Vagina (tissue), 2 donors: ENCODE results near the gene SMIM20. TPM values are rescaled to one million over a fixed set of nuclear protein-coding genes. Genes with fewer than 3 reads are reported as not detected.

Experiments
- DNase-seq, 2 donors: peaks; one replicate each; pipeline ENCODE4 v3.0.0-alpha.2; 2017; ENCODE audit errors: extremely low spot score in 2 of 2
- H3K27ac ChIP-seq: fragments of 200-600 bp; sonication (generic); one replicate; pipeline ENCODE4 v1.5.1; 2019
- H3K27me3 ChIP-seq: fragments of 200-600 bp; sonication (generic); one replicate; pipeline ENCODE4 v1.5.1; 2019
- H3K36me3 ChIP-seq, 2 donors: fragments of 200-600 bp; sonication (generic); one replicate each; pipeline ENCODE4 v1.5.1; 2017 to 2019
- H3K4me1 ChIP-seq: fragments of 200-600 bp; sonication (generic); one replicate; pipeline ENCODE4 v1.5.1; 2019
- H3K4me3 ChIP-seq, 2 donors: fragments of 200-600 bp; sonication (generic); 1 replicate in 1 of 2; 2 replicates in 1 of 2; pipeline ENCODE4 v1.5.1; 2016 to 2019
- H3K9me3 ChIP-seq: fragments of 200-600 bp; sonication (generic); one replicate; pipeline ENCODE4 v1.5.1; 2019
- POLR2A ChIP-seq, 2 donors: fragments of 450-650 bp; IDR thresholded peaks; one replicate each; pipeline ENCODE4 v1.6.1; 2017; ENCODE audit warnings: antibody characterized with exemption in 2 of 2, mild to moderate bottlenecking in 2 of 2, moderate library complexity in 2 of 2
- POLR2AphosphoS5 ChIP-seq, 2 donors: sonication (generic); formaldehyde crosslinking; IDR thresholded peaks; one replicate each; pipeline ENCODE4 v1.9.0; 2017; ENCODE audit warnings: antibody characterized with exemption in 2 of 2, mild to moderate bottlenecking in 2 of 2, low read depth in 1 of 2; ENCODE audit not compliant: insufficient read depth in 1 of 2
- intact Hi-C: fragments of 100-400 bp; cut with DNase I; formaldehyde crosslinking; loops from one replicate; pipeline ENCODE4 v1.15.1; 2023
- total RNA-seq: library from RNA; depleted of rRNA; stranded (reverse); fragments of >200 nt; gene quantifications from one replicate; pipeline ENCODE4 v1.2.3, GENCODE V29; 2016
- TF ChIP-seq, protein P1 (sequence below), 3 experiments: fragments of 450-650 bp in 2 of 3; fragments of 200-600 bp in 1 of 3; sonication (generic) in 1 of 3; IDR thresholded peaks; one replicate each; pipeline ENCODE4 v1.5.1; 2017 to 2019; ENCODE audit warnings: antibody characterized with exemption in 3 of 3, mild to moderate bottlenecking in 2 of 3, moderate library complexity in 2 of 3

The SMIM20 gene
- total RNA-seq, 1 donor from 2014 or later = 12.8 TPM

DNA sequence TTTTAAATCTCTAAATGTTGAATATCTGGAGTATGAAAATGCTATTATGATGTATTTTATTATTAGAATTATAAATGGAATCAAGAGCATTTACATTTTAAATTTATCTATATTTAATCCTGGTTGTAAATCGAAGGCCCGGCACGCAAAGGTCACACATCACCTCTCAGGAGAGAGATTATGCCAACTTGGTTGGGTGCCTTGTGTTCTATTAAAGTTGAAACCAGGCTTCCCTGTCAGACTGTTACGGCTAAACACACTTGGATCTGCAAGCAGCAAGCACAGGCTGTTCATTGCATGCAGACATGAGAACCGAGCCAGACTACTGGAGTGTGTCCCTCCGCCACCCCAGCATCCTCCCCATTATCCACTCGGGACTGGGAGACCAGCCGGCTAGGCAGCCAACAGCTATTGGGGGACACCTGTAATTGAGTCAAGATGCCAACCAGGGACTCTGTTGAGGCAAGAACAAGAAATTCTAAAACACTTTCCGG, 34.9 kb upstream of the SMIM20 start:
- Histone ChIP-seq H3K36me3 (no peaks in the 10 kb centered on the region), H3K27ac (no peak overlapping the region), H3K27me3 (no peaks in the 10 kb centered on the region), H3K4me1 (no peaks in the 10 kb centered on the region), H3K9me3 (no peaks in the 10 kb centered on the region), H3K4me3 (no peak overlapping the region)
- TF ChIP-seq POLR2AphosphoS5 (IDR thresholded peaks at IDR 0.05; ENCODE audit: insufficient read depth in 1 of 2, low read depth in 1 of 2) = no peak
- TF ChIP-seq, protein P1, sequence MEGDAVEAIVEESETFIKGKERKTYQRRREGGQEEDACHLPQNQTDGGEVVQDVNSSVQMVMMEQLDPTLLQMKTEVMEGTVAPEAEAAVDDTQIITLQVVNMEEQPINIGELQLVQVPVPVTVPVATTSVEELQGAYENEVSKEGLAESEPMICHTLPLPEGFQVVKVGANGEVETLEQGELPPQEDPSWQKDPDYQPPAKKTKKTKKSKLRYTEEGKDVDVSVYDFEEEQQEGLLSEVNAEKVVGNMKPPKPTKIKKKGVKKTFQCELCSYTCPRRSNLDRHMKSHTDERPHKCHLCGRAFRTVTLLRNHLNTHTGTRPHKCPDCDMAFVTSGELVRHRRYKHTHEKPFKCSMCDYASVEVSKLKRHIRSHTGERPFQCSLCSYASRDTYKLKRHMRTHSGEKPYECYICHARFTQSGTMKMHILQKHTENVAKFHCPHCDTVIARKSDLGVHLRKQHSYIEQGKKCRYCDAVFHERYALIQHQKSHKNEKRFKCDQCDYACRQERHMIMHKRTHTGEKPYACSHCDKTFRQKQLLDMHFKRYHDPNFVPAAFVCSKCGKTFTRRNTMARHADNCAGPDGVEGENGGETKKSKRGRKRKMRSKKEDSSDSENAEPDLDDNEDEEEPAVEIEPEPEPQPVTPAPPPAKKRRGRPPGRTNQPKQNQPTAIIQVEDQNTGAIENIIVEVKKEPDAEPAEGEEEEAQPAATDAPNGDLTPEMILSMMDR (IDR thresholded peaks at IDR 0.05) = no peak
- intact Hi-C loops = no loop called here
- no peak for DNase-seq

DNA sequence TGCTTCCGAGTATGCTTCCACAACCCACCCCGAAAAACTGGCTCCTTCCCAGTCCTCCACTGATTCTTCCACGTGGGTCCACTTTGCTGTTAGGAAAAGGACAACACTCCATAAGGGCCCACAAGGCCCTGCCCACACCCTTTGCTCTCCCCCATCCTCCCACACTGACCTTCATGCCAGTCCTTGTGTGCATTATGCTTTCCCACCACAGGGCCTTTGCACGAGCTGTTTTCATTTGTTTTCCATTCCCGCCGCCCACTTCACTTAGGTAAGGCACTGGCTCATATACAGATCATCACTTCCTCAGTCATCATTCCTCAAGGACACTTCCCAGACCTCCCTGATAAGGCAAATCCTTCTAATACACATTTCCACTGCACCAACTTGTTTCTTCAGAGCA, 34.4 kb upstream of the SMIM20 start:
- no peak overlapping the region for H3K4me3 ChIP-seq
- H3K27me3 ChIP-seq = no peaks in the 10 kb centered on the region
- no peaks in the 10 kb centered on the region for H3K9me3 ChIP-seq
- no peak overlapping the region for H3K27ac ChIP-seq
- no peaks in the 10 kb centered on the region for H3K4me1 ChIP-seq
- TF ChIP-seq POLR2A (IDR thresholded peaks at IDR 0.05) (no peak), POLR2AphosphoS5 (IDR thresholded peaks at IDR 0.05; ENCODE audit: insufficient read depth in 1 of 2, low read depth in 1 of 2) (no peak)
- TF ChIP-seq, protein P1 (IDR thresholded peaks at IDR 0.05) = no peak
- H3K36me3 ChIP-seq = no peaks in the 10 kb centered on the region
- no peak for DNase-seq
- intact Hi-C loops = no loop called here

DNA sequence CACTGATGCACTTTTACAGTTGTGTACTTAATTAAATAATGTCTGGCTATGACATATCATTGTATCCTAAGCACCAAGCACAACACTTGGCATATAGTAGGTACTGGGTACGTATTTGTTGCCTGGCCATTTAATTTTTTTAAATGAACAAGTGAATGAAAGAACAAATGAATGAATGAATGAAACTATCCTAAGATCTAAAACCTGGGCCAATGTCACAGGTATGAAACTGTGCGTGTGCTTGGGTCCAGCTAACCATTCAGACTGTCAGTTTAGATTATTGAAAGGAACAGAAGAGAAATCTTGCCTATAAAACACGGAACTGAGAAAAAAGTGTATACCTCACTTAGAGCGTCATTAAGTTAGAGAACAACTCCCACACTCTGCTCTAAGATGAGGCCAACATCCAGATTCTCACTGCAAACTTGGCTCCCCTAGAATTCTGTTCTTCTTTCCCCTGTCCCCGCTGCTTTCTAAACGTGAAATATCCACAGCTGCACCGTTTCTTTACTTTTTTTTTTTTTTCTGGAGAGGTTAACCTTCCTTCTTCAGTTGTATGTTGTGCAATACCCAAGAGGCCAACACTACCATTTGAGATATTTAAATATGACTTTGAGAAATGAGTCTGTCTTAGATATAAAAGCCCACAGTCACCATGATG, 33.9 kb upstream of the SMIM20 start:
- Histone ChIP-seq H3K9me3 (no peaks in the 10 kb centered on the region), H3K4me3 (no peak overlapping the region), H3K27ac (no peak overlapping the region), H3K36me3 (no peaks in the 10 kb centered on the region), H3K4me1 (no peaks in the 10 kb centered on the region), H3K27me3 (no peaks in the 10 kb centered on the region)
- TF ChIP-seq POLR2A (IDR thresholded peaks at IDR 0.05) = no peak
- intact Hi-C loops = no loop called here
- no peak for DNase-seq

DNA sequence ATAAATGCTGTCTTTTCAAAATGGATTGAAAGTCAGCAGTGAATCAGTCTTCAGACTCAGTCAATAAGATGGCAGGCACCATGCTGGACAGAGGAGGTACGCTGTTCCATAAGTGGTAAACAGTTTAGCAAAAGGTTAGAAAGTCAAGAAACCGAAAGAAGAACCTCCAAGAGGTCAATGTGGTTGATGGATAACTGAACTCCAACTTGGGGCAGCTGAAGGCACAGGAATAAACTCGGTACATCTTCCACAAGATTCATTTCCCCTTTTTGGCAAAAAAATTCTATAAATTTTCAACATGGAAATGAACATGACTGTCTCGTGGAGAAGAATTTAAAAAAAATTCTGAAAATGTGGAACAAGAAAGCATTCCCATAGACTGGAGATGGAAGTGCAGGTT, 32.8 kb upstream of the SMIM20 start:
- no peaks in the 10 kb centered on the region for H3K4me1 ChIP-seq
- H3K27me3 ChIP-seq = no peaks in the 10 kb centered on the region
- DNase-seq = no peak
- H3K27ac ChIP-seq = no peak overlapping the region
- no peaks in the 10 kb centered on the region for H3K9me3 ChIP-seq
- TF ChIP-seq, protein P1 (IDR thresholded peaks at IDR 0.05) = no peak
- TF ChIP-seq POLR2AphosphoS5 (IDR thresholded peaks at IDR 0.05; ENCODE audit: insufficient read depth in 1 of 2, low read depth in 1 of 2) = no peak
- no peak for TF ChIP-seq POLR2A (IDR thresholded peaks at IDR 0.05)
- H3K4me3 ChIP-seq = no peak overlapping the region
- H3K36me3 ChIP-seq = no peaks in the 10 kb centered on the region
- intact Hi-C loops = no loop called here

DNA sequence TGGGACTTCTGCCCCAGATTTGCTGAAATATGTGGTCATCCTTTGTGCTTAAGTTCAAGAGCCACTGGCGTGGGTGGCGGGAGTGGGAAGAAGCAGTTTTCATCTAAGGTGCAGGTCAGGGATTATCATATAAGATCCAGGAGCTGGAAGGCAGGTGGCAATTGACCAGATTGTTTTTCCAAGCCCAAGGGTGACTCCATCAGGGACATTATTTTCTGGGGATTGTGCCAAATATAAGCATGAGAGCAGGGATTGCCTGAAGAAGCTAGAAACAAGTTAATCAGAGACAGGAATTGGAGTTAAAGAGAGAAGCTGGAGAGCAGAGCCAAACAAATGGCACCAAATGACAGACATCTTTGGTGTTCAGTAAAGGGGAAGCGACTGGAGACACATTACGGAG, 31.8 kb upstream of the SMIM20 start:
- TF ChIP-seq, protein P1 (IDR thresholded peaks at IDR 0.05) = no peak
- no peak for TF ChIP-seq POLR2AphosphoS5 (IDR thresholded peaks at IDR 0.05; ENCODE audit: insufficient read depth in 1 of 2, low read depth in 1 of 2)
- no peak for TF ChIP-seq POLR2A (IDR thresholded peaks at IDR 0.05)
- Histone ChIP-seq H3K9me3 (no peaks in the 10 kb centered on the region), H3K4me1 (no peaks in the 10 kb centered on the region), H3K27me3 (no peaks in the 10 kb centered on the region), H3K27ac (no peak overlapping the region), H3K36me3 (no peaks in the 10 kb centered on the region), H3K4me3 (no peak overlapping the region)
- intact Hi-C loops = no loop called here
- DNase-seq = no peak
